ENCODE results near the gene SEMA3A.

The SEMA3A gene

DNA sequence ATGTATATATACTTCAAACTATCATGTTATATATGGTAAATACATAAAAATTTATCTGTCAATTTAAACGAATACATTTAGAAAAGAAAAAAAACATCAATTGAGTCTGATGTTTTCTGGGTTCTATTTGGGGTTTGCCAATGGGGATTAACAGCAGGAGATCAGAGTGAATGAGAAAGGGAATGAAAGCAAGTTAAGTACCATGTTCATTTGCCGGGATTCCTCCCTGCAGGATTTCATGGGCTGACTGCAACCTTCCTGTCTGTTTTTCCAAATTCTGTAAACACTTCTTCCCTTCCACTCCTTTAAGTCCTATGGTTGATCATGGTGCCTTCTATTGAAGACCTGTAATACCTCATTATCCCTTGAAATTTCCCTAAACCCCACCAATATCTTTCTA lies 33.9 kb upstream of the SEMA3A start:
- TF ChIP-seq CTCF (IDR thresholded peaks at IDR 0.05): no peak

DNA sequence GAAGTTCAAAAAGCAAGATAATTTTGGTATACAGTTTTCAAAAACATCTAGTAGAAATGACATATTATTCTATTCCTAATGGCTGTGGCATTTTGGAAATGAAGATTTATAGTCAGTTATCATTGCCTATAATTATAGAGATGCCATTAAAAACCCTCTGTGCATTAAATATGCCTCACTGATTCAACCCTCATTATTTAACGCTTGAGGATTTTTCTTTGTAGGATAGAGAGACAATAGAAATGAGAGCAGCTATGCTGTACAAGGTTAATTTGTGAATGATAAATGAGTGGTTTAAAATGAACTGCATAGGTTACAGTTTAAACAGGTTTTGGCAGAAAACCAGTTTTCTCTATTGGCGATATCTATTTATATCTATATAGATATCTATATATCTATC lies 32.2 kb upstream of the SEMA3A start:
- no peak for TF ChIP-seq CTCF (IDR thresholded peaks at IDR 0.05)

DNA sequence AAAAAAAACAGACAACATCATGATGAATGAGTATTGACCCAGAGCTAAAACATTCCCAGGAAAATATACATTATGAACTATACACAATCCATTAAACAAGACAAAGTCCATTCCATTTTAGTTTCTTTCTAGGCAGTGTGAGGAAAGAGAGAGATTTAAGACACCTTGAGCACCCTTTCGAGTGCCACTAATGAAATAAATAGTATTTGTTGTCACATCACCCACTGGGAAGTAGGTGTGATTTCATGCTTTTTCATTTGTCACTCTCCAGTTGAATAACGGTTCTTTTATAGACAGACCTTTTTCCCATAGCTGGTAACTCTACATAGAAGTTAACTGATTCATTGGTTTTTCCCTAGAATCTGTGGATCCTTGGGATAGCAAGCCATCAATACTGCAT lies 29.9 kb upstream of the SEMA3A start:
- no peak for TF ChIP-seq CTCF (IDR thresholded peaks at IDR 0.05)

DNA sequence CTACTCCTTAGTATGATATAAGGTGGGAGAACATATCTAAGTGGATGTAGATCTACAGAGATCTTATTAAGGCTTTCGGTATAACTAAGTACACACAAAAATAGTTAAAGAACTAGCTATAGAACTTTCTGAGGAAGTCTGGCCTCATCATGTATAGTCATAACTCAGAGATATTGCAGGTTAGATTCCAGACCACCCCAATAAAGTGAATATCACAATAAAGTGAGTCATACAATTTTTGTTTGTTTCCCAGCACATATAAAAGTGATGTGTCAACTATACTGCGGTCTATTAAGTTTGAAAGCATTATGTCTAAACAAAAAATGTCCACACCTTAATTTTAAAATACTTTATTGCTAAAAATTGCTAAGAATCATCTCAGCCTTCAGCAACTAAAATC lies 24.7 kb upstream of the SEMA3A start:
- no peak for TF ChIP-seq CTCF (IDR thresholded peaks at IDR 0.05)

DNA sequence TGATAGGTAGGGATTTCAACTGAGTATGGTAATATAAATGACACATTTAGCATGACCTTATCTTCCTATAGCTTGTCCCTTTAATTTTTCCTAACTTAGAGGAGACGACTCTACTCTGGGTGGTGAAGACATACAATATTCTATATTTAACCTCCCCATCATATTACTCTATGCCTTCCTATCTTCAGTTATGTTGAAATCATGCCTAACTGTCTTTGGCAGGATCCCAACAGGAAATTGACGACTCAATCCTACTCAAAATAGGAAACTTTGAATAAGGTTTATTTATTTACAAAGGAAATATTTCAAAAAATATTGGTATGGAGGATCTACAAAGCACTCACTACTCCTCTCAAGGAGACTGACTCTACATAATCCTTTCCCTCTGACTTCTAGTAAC lies 24.1 kb upstream of the SEMA3A start:
- TF ChIP-seq CTCF (IDR thresholded peaks at IDR 0.05): no peak

GRCh38 chr7:84216472-84216871 lies 21.9 kb upstream of the SEMA3A start:
- no peak for TF ChIP-seq CTCF (IDR thresholded peaks at IDR 0.05)

DNA sequence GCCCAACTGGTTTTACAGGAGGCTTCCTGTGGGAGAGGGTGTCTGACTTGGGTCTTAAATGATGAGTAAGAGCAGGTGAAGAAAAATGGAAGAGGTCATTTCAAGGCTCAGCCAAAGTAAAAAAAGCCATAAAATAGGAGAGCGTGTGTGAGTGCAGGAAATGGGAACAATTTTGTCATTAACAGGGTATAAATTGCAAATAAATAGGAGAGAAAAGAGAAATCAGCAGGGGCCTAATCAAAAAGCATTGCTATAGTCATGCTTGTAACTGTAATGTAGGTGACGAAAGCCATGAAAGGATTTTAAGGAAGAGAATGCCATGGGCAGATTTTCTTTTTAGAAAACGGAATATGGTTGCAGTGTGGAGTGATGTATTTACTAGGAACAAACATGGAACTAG lies 15.7 kb upstream of the SEMA3A start:
- TF ChIP-seq CTCF (IDR thresholded peaks at IDR 0.05): no peak

GRCh38 chr7:84209006-84209405 lies 14.4 kb upstream of the SEMA3A start:
- no peak for TF ChIP-seq CTCF (IDR thresholded peaks at IDR 0.05)

Data from LNCAP (cell line).